GM10266 (cell line): ENCODE results near the gene NUP188.

Experiments
- DNase-seq: peaks from one replicate; pipeline ENCODE4 v3.0.0; 2012; ENCODE audit errors: extremely low spot score
- TF ChIP-seq, protein P1 (sequence below): IDR thresholded peaks from 2 replicates; pipeline ENCODE4 v1.5.1; 2012; ENCODE audit warnings: mild to moderate bottlenecking, low read depth; ENCODE audit not compliant: control insufficient read depth, insufficient read depth; ENCODE audit errors: missing control alignments

NUP188 gene

DNA sequence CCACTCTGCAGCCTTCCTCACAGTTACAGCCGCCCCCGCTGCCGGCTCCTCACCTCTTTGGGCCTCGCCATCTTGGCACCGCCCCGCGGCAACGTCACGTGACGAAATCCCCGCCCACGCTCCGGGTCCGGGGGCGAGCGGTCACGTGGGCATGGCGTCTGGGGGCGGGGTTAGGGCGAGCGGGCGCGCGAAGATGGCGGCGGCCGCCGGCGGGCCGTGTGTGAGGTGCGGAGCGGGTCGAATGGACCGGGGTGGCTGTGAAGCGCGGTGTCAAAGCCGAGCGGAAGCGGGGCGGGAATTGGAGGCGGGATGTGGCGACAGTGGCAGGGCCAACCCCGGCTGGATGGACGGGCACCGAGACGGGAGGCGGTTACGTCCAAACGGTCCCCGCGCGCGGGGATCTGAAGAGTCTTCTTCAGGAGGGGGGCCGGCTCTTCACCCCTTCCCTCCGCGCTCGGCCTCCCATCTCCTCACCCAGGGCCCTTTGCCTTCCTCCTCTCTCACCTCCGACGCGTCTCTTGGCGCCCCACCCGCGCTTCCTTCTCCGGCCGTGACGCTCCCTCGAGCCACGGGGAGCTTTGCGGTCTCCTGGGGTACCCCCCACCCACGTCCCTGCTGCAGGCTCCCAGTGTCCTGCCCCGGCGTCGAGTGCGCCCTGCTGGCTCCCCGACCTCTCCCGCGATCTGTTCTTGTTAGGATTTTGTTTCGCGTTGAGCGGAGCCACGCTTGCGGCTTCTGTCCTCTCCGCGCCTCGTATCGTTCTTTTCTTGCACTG is at the start of gene NUP188, which contains the start of gene DOLK:
NUP188 (plus strand) TSS at position 173 of the 775 bp plus-strand sequence; CDS start at position 194, 21 bp downstream.
DOLK (minus strand) TSS at position 77 of the 775 bp plus-strand sequence. CDS start 300 bp downstream, outside the sequence.
- peak; percentile 98 for DNase-seq
- TF ChIP-seq, protein P1, sequence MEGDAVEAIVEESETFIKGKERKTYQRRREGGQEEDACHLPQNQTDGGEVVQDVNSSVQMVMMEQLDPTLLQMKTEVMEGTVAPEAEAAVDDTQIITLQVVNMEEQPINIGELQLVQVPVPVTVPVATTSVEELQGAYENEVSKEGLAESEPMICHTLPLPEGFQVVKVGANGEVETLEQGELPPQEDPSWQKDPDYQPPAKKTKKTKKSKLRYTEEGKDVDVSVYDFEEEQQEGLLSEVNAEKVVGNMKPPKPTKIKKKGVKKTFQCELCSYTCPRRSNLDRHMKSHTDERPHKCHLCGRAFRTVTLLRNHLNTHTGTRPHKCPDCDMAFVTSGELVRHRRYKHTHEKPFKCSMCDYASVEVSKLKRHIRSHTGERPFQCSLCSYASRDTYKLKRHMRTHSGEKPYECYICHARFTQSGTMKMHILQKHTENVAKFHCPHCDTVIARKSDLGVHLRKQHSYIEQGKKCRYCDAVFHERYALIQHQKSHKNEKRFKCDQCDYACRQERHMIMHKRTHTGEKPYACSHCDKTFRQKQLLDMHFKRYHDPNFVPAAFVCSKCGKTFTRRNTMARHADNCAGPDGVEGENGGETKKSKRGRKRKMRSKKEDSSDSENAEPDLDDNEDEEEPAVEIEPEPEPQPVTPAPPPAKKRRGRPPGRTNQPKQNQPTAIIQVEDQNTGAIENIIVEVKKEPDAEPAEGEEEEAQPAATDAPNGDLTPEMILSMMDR, result peak; percentile 21

DNA sequence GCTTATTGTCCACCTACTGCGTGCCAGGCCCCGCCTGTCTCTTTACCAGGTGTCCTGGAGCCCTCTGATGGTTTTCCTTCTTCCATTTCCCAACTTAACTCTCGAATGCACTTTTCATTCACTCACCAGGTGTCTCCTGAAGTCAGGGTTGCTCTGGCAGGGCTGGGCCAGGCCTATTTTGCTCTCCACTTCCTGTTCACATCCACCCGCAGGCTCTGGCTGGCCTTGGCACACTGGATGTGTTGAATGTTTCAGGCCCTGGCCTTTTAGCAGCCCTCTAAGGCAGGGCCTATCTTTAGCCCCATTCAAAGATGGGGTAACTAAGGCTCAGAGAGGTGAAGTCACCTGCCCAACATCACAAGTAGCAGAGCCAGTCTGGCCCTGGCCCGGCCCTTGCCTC is 49.1 kb upstream of the NUP188 start:
- TF ChIP-seq, protein P1, result no peak
- DNase-seq, result no peak

- TF ChIP-seq, protein P1, result no peak
- no peak for DNase-seq
These were observed 48.5 kb upstream of the NUP188 start for GRCh38 chr9:128898845-128899565.

- TF ChIP-seq, protein P1, result no peak
These were observed 47.8 kb upstream of the NUP188 start for GRCh38 chr9:128899566-128900322.

GRCh38 chr9:128901379-128901778 is 46.1 kb upstream of the NUP188 start:
- DNase-seq, result no peak
- TF ChIP-seq, protein P1, result no peak

More at GRCh38 chr9:128899566-128900322, 47.8 kb upstream of the NUP188 start:
- DNase-seq, result no peak

DNA sequence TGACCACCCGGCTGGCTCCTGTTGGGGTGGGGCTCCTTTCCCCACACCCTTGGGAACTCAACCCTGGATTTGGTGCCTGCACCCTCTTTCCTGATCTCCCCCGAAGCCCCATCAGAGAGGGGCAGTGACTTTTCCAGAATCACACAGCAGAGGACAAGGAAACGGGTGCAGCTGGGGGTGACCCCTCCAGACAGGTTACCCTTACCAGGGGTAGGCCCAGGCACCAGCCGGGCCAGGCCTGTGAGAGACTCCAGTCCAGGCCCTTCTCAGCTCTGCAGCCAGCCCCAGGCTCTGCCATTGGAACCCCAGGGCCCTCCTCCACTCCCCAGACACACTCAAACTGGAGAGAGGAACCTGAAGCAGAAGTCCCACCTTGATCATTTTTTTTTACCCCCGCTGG is 45.7 kb upstream of the NUP188 start:
- no peak for DNase-seq
- TF ChIP-seq, protein P1, result no peak
